Stimulated activated CD4-positive, alpha-beta T cell treated with anti-CD3 and anti-CD28 coated beads, Interleukin-1b, Interleukin-23, amount 100 ng/mL, for 1 hour (primary cell): ENCODE data around the gene FOXK1.

Experiments used
- DNase-seq, 2 donors: peaks; one replicate each; pipeline ENCODE4 v3.0.0-alpha.2; 2020; ENCODE audit warnings: low read depth in 2 of 2

The FOXK1 gene

DNA sequence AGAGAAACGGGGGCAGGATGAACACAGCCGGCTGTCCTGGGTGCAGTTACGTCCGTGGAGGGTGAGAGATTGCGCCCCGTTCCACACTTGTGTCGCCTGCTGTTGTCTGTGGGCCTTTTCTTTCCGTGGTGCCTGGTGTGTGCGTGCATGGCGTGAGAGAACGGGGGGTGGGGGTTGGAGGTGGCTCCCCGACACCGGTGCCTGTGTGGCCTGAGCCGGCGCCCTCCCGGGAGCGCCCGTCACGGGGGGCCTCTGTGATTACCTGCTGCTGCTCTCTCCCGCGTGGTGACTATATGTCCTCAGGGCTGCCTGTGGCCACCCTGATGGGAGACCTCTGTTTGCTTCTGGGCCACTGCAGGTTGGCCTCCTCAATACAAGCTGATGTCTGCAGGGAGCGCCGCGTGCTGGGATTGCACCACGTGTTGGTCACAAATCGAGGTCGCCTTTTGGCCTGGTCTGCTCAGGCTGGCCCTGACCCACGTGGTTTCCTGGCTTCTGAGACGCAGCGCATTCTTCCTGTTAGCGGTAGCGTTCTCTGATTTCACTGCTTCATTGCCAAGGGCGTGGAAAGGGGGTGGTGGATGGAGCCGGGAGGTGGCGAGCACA, 82.4 kb downstream of the FOXK1 start:
- DNase-seq: no peak

DNA sequence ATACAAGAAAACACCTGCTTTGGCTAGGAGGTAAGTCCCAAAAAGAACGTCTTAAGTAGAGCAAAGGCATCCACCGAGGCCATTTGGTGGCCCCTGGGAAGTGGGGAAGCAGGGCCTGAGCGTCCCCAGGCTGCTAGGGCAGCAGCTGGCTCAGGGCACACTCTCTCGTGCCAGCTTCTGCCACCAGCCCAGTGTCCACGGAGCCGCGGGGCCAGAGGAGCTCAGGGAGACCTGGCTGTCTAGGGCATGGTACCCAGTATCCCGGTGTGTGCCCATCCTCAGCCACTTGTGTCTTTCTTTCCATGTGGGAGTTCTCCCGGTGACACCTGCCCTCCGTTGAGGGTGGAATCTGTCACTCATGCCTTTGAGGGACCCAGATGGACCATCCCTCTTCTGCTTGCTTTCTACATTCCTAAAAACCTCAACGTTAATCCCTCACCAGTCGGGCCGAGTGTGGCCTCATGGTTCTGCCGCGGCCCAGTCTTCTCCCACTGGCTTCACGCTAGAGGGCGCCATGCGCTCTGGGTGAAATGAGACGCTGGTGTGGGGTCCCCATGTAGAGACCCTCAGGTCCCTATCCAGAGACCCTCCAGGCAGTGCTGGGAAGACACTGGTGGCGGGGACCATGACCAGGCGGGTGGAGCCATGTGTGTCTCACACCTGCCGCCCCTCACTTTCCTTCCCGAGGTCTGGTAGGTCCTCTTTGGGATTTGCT, 83.8 kb downstream of the FOXK1 start:
- DNase-seq: no peak

DNA sequence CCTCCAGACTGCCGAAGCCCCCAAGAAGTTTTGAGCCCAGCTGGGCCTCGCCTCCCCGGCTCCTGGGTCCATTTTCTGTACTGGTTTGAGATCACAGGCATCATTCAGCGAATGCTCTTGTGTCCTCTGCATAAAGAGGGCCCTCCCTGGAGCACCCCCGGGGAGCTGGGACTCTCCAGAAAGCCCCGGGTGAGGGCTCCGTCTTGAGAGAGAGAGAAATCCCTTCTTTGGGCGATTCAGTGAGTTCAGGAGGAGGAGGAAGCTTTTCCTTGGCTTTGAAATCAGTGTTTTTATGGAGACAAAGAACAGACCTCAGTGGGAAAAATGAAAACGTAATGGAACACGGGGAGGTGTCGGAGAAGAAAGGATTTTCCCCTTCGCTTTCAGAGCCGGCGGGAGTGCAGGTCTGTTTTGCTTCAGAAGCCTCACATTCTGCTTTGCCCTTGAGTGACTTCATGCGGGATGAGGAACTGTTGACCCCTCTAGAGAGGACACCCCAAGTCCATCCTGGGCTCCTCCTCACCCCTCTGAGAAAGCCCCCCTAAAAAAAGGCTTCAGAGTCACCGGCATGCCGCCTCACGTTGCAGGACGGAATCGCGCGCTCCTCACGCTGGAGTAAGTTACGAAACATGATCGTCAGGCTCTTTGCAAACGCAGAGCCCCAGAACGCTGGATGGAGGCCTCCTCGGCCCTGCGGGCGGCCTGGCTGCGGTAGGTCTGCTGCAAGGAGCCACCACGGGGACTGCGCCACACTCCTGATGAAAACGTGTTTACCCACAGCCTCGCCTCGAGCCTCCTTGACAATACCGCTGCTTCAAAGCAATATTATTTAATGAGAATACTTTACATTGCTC, 84.8 kb downstream of the FOXK1 start:
- no peak for DNase-seq

DNA sequence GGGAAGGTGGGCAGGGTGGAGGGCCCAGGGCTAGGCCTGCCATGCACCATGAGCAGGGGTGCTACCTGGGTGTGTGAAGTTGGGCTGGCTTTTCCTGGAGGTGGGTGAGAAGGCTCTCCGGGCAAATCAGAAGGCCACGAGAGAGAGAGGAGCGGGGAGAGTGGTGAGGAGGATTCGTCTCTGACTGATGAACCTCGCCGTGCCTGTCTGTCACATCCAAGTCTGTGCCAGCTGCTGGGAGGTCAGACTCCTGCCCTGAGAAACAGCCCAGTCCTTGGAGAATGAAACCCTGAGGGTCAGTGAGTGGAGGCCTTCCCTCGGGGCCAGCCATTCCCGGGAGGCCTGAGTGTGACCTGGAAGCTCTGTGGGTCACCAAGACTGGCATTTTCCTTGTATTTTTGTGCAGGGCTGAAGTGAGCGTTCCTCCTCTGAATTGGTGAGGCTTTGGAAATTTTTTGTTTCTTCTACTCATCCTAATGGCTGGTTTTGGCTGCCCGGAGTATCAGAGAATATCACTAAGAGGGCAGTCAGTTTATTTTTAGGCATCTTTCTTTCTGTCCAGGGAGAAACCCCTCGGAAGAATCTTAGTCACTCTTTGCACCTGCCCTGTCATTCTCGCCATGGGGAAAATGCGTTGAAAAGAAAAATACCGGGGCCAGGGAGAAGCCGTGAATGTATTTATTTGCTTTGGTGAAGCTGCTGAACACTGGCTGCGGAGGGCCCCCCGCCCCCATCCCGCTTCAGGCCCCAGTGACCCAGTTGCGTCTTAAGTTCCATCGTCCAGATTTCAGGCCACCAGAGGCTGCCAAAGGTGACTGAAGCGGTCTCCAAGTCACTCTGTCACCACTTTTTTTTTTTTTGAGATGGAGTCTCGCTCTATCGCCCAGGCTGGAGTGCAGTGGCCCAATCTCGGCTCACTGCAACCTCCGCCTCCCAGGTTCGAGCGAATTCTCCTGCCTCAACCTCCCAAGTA, 86.8 kb downstream of the FOXK1 start:
- no peak for DNase-seq

DNA sequence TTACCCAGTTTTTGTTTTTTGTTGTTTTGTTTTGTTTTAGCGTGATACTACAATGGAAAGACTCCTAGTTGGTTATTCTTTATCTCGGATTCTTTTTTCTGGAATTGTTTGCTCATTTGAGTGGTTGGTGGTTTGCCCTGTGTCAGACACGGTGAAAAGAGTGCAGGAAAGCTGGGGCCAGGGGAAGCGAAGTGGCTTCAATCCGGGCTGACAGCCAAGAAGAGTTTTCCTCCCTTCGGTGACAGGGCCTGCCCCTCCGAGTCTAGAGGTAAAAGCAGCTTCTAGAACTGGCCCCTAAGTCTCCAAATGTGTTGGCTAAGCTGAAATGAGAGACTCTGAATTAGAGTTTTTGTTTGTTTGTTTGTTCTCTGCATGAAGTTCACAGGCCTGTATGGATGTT, 87.7 kb downstream of the FOXK1 start:
- DNase-seq: no peak

DNA sequence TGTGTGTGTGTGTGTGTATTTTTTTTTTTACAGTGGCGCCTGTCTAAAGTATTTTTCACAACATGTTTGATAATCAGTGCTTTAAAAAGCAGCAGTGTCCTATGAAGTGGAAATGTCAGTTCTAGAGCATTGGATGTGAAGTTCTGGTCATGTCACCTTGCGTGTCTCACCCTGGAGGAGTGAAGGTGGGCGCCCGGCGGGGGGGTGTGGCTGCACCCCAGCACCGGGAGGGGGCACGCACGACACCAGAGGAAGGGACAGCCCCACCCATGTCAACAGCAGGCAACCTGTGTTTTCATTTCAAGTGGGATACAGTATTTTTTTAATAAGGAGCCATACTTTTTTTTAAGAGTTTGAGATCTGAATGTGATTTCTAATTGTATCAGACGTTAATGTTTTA, 88.8 kb downstream of the FOXK1 start:
- no peak for DNase-seq

DNA sequence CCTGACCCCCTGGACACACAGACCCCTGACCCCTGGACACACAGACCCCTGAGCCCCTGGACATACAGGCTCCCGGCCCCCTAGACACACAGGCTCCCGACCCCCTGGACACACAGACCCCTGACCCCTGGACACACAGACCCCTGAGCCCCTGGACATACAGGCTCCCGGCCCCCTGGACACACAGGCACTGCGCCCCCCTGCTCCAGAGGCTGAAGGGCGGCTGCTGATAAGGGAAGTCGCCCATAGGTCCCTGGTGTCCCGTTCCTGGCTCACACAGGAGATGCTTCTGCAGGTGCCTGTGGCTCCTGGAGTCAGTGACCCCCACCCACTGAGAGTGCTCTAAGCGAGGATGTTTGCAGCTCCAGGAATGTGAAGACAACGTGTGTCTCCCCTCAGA, 89.6 kb downstream of the FOXK1 start:
- DNase-seq: no peak

DNA sequence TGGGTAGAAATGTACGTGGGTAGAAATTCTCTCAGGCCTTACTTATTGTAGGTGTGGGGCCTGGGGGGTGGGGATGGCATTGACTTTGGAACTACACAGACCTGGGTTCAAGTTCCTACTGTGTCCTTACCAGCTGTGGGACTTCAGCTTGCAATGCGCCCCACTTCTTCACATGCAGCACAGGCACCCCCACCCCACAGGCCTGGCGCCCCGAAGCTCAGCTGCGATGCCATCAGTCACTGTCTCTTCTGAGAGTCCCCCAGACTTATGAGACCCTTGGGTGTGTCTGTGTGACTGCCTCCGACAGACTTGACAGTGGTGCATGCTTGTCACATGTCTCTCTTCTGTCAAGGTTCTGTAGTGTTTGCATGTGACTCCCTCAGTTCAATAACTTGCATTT, 90.2 kb downstream of the FOXK1 start:
- DNase-seq: no peak

DNA sequence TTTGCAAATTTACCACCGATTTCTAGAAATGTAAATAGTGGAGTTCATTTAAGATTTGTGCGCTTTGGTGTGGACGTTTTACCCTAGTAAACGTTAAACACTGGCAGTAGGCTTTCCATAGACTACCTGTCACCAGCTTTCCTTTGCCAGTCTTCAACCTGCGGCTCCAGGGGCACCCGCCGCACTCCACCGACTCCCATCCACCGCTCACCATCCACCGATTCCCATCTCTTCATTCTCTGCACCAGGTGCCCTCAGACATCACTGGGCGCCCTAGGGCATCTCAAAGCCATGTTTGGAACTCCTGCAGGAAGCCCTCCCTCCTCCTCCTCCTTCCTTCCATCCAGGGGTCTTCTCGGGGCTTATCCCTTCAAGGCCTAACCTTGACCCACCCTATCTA, 91.9 kb downstream of the FOXK1 start:
- no peak for DNase-seq

DNA sequence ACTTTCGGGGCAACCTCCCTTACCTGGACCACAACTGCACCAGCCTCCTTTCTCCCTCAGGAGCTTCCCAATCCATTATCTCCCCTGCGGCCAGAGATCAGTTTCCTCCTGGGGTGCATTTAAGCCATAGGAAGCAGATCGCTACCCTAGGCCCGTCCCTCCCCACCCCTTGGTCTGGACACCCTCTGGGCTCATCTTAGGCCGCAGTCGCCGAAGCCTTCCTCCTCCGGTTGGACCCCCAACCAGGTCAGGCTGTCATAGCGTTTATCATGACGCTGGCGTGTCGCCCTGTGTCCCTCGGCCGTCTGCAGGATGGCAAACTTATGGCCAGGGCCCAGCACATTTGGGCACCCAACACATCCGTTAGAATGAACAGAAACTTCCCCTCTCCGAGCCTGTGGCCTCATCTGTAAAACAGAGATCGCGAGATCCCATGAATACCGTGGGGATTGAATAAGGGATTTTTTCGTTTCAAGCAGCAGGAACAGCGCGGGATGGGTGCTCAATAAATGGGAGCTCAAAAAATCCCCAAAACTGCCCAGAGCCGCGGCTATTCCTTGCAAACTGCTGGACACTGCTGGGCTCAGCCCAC, 92.7 kb downstream of the FOXK1 start:
- DNase-seq: no peak

DNA sequence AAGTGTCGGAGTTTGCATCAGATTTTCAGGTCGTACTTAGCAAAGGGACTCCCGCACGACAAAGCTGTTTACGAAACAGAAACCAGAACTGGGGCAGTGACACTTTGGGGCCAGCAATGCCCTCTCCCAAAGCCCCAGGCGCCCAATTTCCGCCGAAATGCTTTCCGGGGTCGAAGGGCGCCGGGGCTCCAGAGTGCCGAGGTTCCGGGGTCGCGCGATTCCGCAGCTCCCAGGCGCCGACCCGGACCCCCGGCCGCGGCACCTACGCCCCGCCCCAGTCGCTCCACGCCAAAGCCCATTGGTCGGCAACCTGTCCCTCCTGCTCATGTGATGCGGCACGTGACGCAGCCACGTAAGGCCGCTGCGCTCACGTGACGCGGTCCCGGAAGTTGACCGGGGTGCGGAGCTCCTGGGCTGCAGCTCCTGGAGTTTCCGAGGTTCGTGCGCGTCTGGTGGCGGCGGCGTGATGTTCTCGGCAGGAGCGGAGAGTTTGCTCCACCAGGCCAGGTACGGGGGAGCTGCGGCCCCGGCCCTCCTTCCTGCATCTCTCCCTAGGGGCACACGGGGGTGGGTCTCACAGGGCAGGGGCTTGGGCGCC, 93.3 kb downstream of the FOXK1 start, which contains the start of gene AP5Z1:
TSS of gene AP5Z1 (plus strand) at position 374 of the 598 bp plus-strand sequence. CDS start at position 467, 93 bp downstream.
- peak; percentile 81 to 87 for DNase-seq

DNA sequence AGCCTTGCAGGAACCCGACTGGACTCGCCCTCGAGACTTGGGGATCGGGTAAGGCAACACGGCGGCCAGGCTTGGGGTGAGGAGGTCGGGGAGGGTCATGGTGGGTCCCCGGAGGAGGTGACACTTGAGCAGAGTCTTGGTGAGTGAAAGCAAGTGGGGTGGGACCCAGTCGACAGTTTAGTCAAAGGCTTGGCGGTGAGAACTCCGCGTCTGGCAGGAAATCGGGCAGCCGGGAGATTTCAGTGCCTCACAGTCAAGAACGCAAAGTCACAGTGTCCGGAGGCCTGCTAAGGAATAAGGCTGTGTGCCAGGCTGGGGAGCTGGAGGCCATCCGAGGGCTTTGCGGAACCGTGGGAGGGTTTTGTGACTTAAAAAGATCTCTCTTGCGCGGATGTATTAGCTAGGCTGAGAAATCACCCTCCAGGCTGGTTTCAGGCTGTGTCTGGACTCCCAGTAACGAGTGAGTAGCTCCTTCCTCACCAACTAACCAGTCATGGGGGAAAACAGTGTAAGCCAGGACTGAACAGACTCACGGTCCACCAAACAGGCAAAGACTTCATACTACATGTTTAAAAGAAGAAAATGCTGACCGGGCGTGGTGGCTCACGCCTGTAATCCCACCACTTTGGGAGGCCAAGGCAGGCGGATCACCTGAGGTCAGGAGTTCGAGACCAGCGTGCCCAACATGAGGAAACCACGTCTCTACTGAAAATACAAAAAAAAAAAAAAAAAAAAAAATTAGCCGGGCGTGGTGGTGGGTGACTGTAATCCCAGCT, 93.9 kb downstream of the FOXK1 start:
- DNase-seq: no peak

DNA sequence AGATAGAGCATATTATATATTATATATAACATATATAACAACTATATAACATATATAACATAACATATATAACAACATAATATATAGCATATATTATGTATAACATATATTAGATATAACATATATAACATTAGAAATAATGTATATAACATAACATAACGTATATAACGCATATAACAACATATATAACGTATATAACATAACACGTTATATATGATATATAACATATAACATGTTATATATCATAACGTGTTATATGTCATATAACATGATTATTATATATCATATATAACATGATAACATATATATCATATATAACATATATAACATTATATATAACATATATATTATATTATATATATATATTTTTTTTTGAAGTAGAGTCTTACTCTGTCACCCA, 97.0 kb downstream of the FOXK1 start:
- DNase-seq: no peak

DNA sequence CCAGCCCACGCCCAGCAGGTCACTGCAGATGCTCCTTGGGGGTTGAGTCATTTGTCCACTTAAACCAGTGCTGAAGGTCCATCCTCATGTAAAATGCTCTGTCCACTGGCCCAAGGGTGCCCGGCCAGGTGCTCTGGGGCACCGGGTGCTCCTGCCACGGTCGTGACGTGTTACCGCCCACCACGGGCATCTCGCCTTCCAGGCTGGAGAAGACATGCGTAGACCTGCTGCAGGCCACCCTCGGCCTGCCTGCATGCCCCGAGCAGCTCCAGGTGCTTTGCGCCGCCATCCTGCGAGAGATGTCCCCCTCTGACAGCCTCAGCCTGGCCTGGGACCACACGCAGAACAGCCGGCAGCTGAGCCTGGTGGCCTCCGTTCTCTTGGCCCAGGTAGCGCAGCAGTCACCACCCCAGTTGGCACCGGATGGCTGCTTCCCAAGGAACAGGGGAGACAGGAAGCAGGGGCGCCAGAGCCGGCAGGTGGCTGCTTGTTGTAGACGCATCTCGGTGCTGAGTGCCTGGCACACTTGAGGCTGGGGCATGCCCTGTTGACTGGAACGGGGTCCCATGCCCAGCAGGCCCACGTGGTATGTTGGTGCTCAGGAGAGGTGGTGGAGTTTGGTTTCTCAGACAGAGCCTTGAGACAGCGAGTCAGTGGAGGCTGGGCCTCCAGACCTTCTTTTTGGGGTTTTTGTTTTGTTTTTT, 99.4 kb downstream of the FOXK1 start:
- no peak for DNase-seq

DNA sequence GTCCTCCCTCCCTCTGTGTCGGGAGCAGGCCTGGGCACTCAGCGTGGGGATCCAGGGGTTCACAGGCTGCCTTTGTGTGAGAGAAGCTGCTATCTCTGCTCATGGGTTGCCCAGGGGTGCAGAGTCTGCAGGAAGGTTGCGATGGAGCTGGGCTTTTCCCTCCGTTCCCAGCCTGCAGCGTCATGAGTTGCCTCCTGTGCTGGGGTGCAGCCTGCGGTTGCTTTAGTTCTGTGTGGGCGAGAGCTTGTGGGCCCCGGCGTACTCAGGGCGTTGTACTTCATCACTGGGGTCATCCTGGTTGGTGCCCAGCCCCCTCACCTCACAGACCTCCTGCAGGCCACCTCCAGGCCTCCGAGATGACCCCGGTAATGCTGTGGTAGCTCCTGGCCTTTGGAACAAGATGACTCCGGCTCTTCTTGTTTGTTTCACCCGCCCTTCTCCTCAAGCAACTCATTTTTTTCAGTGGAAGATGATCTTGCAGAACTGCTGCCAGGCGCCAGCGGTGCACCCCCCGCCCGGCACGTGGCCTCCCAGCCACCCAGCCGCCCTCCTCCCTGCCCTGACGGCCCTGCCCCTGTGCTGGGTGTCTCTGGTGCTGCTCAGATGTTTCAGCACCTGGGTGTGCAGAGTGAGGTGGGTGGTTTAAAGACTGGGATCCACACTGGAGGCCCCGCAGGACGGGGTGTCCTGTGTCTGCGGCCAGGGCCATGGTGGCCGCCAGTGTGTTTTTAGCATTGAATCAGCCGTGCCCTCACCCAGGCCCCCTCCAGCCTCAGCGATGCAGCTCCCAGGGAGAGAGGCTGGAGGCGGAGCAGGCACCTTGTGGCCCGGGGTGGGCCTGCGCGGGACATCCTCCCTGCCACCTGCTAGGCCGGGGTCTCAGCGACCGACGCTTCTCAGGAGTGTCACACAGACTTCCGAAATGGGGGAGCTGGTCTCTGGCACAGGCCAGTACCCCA, 100.5 kb downstream of the FOXK1 start:
- no peak for DNase-seq

DNA sequence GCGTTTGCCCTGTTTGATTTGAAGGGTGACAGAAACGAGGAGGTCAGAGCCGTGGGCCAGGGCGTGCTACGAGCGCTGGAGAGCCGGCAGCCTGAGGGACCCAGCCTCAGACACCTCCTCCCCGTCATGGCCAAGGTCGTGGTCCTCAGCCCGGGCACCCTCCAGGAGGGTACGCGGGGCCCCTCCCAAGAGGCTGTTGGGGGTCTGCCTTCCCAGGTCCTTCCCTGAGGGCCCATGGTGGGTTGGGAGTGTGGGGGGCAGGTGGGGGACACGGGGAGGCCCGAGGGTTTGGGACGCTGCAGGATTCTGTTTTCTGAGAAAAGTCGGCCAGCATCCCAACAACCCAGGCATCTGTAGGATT, 101.2 kb downstream of the FOXK1 start:
- DNase-seq: no peak

DNA sequence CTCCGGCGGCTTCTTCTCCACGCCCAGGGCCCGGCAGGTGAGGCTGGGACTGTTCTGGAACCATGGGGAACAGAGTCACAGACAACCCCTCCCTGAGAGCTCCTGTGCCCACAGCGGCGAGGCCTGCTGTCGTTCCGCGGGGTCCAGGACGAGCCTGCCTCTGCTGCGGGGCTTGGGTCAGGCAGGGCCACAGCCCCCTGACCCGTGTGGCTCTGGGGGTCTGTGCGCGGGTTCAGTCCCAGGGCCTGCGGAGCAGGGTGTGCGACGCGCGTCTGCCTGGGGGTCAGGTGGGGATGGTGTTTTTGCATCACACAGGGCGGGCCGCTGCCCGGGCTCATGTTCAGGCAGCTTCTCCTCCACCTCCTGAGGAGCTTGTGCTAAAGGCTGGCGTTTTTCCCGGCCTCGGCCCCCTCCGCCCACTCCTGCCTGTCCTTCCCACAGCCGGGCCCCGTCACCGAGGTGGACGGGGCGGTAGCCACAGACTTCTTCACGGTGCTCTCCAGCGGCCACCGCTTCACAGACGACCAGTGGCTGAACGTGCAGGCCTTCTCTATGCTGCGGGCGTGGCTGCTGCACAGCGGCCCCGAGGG, 101.8 kb downstream of the FOXK1 start:
- DNase-seq: no peak

DNA sequence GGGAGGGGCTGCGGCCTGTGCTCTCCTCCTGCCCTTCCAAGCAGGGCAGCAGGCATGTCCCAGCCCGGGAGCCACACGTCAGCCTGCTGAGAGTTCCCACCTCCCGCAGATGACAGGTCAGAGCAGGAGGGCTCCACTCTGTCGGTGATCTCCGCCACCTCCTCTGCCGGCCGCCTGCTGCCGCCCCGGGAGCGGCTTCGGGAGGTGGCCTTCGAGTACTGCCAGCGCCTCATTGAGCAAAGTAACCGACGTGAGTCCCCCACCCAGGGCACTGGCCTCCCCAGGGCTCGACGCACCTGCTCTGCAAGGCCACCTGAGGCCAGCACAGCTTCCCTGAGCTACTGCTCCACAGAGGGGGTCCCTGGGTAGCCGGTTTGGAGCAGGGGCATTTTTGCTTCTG, 102.7 kb downstream of the FOXK1 start:
- no peak for DNase-seq
